SH-SY5Y (cell line): ENCODE results near the gene IRF2BP2.

Experiments
- GATA2 ChIP-seq: IDR thresholded peaks from 2 replicates; pipeline ENCODE4 v1.6.1; 2011; ENCODE audit warnings: mild to moderate bottlenecking, low read depth, low read length
- GATA3 ChIP-seq: IDR thresholded peaks from 2 replicates; pipeline ENCODE4 v1.6.1; 2011; ENCODE audit warnings: low read depth, mild to moderate bottlenecking, low read length, moderate library complexity

DNA sequence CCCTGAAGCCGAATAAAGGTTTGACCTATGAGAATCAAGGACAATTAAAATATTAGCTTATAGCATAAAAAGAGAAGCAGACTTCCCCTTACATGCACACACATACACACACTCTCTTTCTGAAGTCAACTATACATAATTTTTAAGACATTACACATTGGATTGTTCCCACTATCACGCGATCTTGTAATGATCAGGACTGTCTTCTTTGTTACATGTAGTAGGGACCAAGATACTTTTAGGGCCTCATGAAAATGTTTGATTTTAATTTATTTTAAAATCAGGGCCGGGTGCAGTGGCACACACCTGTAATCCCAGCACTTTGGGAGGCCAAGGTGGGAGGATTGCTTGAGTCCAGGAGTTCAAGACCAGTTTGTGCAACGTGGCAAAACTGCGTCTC lies 16.4 kb upstream of the IRF2BP2 start:
- TF ChIP-seq GATA2 (no peak), GATA3 (no peak)
